Karpas-422 (cell line): ENCODE measurements around the gene THSD4. TPM values are rescaled to one million over a fixed set of nuclear protein-coding genes. Genes with fewer than 3 reads are reported as not detected.
"Not testable (repeated sequence)": the region's sequence is repeated elsewhere in the genome, so short reads cannot be mapped to it uniquely, and the experiment has no call there.

Source experiments
- DNase-seq: peaks from one replicate; pipeline ENCODE4 v3.0.0-alpha.2; 2015
- H2AFZ ChIP-seq: fragments of 200-600 bp; sonication (generic); 2 replicates; pipeline ENCODE4 v1.6.1; 2014; ENCODE audit warnings: antibody characterized with exemption, low read length, mixed read lengths
- H3K27ac ChIP-seq: fragments of 200-600 bp; sonication (generic); 2 replicates; pipeline ENCODE4 v1.5.1; 2014; ENCODE audit warnings: mild to moderate bottlenecking, low read length, moderate library complexity
- H3K27me3 ChIP-seq: fragments of 200-600 bp; sonication (generic); 2 replicates; pipeline ENCODE4 v1.6.1; 2014; ENCODE audit warnings: low read length, mixed read lengths
- H3K36me3 ChIP-seq: fragments of 200-600 bp; sonication (generic); 2 replicates; pipeline ENCODE4 v1.6.1; 2014; ENCODE audit warnings: low read length, mixed read lengths; ENCODE audit not compliant: insufficient read depth
- H3K4me1 ChIP-seq: fragments of 200-600 bp; sonication (generic); 2 replicates; pipeline ENCODE4 v1.6.1; 2014; ENCODE audit warnings: mild to moderate bottlenecking, low read length, mixed read lengths
- H3K4me2 ChIP-seq: fragments of 200-600 bp; sonication (generic); 2 replicates; pipeline ENCODE4 v1.6.1; 2014; ENCODE audit warnings: low read length, low read depth, mild to moderate bottlenecking; ENCODE audit not compliant: poor library complexity, severe bottlenecking
- H3K4me3 ChIP-seq: fragments of 200-600 bp; sonication (generic); 2 replicates; pipeline ENCODE4 v1.5.1; 2014; ENCODE audit warnings: mild to moderate bottlenecking, antibody characterized with exemption, low read length, mixed read lengths
- H3K79me2 ChIP-seq: fragments of 200-600 bp; sonication (generic); 2 replicates; pipeline ENCODE4 v1.6.1; 2014; ENCODE audit warnings: mild to moderate bottlenecking, low read length, mixed read lengths
- H3K9ac ChIP-seq: fragments of 200-600 bp; sonication (generic); 2 replicates; pipeline ENCODE4 v1.6.0; 2014; ENCODE audit warnings: low read length
- H3K9me2 ChIP-seq: fragments of 200-600 bp; sonication (generic), shearing (Covaris generic); replicated peaks from 2 replicates; pipeline ENCODE4 v1.6.0; 2014; ENCODE audit warnings: mild to moderate bottlenecking, low read length, moderate library complexity; ENCODE audit not compliant: insufficient read depth
- H3K9me3 ChIP-seq: fragments of 300-700, 200-600 bp; sonication (generic); 2 replicates; pipeline ENCODE4 v1.6.1; 2014; ENCODE audit warnings: low read length, mixed read lengths
- H4K20me1 ChIP-seq: fragments of 200-600 bp; sonication (generic); 2 replicates; pipeline ENCODE4 v1.6.1; 2014; ENCODE audit warnings: mild to moderate bottlenecking, antibody characterized with exemption, low read length, low read depth; ENCODE audit not compliant: insufficient read depth
- total RNA-seq: library from RNA; depleted of rRNA; stranded (reverse); fragments of >200 nt; shearing (Covaris generic); gene quantifications from 2 replicates; pipeline ENCODE4 v1.2.3, GENCODE V29; 2014; ENCODE audit warnings: low replicate concordance

Gene THSD4
- total RNA-seq, 1 experiment from 2014 or later: 0.11 TPM

GRCh38 chr15:71171195-71171594 is 55.9 kb downstream of the THSD4 start:
- H3K79me2 ChIP-seq: no peaks in the 10 kb centered on the region
- H3K36me3 ChIP-seq: no peaks in the 10 kb centered on the region
- no peaks in the 10 kb centered on the region for H4K20me1 ChIP-seq
- H3K4me1 ChIP-seq: no peaks in the 10 kb centered on the region
- DNase-seq: no peak
- no peak overlapping the region for H3K9ac ChIP-seq
- H3K27me3 ChIP-seq: no peaks in the 10 kb centered on the region
- H3K4me2 ChIP-seq: no peak overlapping the region
- no peak overlapping the region for H3K27ac ChIP-seq
- no peak overlapping the region for H3K4me3 ChIP-seq
- no peak overlapping the region for H2AFZ ChIP-seq
- H3K9me2 ChIP-seq: no peaks in the 10 kb centered on the region
- no peaks in the 10 kb centered on the region for H3K9me3 ChIP-seq

DNA sequence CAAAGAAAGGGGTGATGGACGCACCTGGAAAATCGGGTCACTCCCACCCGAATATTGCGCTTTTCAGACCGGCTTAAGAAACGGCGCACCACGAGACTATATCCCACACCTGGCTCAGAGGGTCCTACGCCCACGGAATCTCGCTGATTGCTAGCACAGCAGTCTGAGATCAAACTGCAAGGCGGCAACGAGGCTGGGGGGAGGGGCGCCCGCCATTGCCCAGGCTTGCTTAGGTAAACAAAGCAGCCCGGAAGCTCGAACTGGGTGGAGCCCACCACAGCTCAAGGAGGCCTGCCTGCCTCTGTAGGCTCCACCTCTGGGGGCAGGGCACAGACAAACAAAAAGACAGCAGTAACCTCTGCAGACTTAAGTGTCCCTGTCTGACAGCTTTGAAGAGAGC is 59.1 kb downstream of the THSD4 start:
- DNase-seq, H3K79me2 ChIP-seq, H2AFZ ChIP-seq, H3K36me3 ChIP-seq, H3K9me3 ChIP-seq, H3K9ac ChIP-seq, H4K20me1 ChIP-seq, H3K4me3 ChIP-seq, H3K9me2 ChIP-seq, H3K4me2 ChIP-seq, H3K27ac ChIP-seq, H3K27me3 ChIP-seq, H3K4me1 ChIP-seq: not testable (repeated sequence)

DNA sequence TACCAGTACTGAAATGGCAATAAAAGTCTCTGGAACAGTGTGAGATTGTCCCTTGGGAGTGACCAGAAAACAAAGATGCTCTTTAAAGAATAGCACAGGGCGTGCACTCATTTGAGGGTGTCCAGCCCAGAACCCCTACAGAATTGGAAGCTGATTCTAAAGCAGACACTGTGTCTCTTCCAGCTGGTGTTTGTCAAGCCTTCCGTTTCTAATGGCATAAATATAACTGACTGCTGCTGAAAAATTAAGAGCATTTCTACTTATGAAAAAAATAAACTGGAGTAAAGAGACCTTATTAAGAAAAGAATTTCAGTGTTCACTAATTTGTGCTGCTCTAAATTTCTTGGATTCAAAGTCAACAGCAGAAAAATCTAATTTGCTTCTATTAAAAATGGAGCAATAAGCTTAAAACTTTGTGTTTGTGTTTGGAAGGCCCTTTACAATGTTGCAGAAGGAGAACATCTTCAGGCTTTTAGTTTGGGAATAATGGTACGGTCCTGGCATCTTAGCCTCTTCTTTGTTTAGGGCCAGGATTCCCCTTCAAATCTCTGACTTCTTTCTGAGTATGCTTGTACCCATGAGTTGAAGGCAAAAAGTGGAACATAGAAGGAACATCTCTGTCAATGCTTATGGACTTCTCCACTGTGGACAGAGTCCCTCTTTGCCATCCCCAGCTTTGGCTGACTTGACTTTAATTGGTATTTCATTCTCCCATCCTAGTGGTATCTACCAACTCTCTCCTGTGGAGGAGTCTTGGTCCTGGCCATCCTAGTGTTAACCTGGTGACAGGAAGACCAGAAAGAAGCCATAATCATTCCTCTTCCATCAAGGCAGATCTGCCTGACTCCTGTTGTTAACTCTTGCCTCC is 65.9 kb downstream of the THSD4 start:
- H3K4me2 ChIP-seq: no peak overlapping the region

GRCh38 chr15:71182522-71182921 is 67.3 kb downstream of the THSD4 start:
- H3K4me1 ChIP-seq: no peaks in the 10 kb centered on the region
- no peaks in the 10 kb centered on the region for H3K36me3 ChIP-seq
- no peaks in the 10 kb centered on the region for H4K20me1 ChIP-seq
- H3K9me3 ChIP-seq: no peaks in the 10 kb centered on the region
- no peaks in the 10 kb centered on the region for H3K9me2 ChIP-seq
- DNase-seq: no peak
- no peak overlapping the region for H2AFZ ChIP-seq
- H3K4me3 ChIP-seq: no peak overlapping the region
- no peak overlapping the region for H3K4me2 ChIP-seq
- no peak overlapping the region for H3K27ac ChIP-seq
- no peak overlapping the region for H3K9ac ChIP-seq
- no peaks in the 10 kb centered on the region for H3K79me2 ChIP-seq
- no peaks in the 10 kb centered on the region for H3K27me3 ChIP-seq

More for the DNA sequence above, 65.9 kb downstream of the THSD4 start:
- H3K79me2 ChIP-seq: no peaks in the 10 kb centered on the region
- H3K36me3 ChIP-seq: no peaks in the 10 kb centered on the region
- H3K27me3 ChIP-seq: no peaks in the 10 kb centered on the region
- H3K9ac ChIP-seq: no peak overlapping the region
- no peaks in the 10 kb centered on the region for H3K9me3 ChIP-seq
- no peak overlapping the region for H3K4me3 ChIP-seq
- no peak overlapping the region for H3K27ac ChIP-seq
- H4K20me1 ChIP-seq: no peaks in the 10 kb centered on the region
- no peaks in the 10 kb centered on the region for H3K4me1 ChIP-seq
- H3K9me2 ChIP-seq: no peaks in the 10 kb centered on the region
- DNase-seq: no peak
- no peak overlapping the region for H2AFZ ChIP-seq

DNA sequence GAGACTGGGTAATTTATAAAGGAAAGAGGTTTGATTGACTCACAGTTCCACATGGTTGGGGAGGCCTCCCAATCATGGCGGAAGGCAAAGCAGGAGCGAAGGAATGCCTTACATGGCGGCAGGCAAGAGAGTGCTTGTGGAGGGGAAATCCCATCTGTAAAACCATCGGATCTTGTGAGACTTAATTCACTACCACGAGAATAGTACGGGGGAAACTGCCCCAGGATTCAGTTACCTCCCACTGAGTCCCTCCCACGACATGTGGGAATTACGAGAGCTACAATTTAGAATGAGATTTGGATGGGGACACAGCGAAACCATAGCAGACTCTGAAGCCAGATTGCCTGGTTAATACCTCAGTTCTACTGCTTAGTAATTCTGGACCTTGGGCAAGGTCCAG is 67.8 kb downstream of the THSD4 start:
- no peak overlapping the region for H2AFZ ChIP-seq
- H4K20me1 ChIP-seq: no peaks in the 10 kb centered on the region
- H3K4me3 ChIP-seq: no peak overlapping the region
- H3K9me3 ChIP-seq: no peaks in the 10 kb centered on the region
- H3K4me2 ChIP-seq: no peak overlapping the region
- H3K27ac ChIP-seq: no peak overlapping the region
- no peak overlapping the region for H3K9ac ChIP-seq
- H3K4me1 ChIP-seq: no peaks in the 10 kb centered on the region
- no peaks in the 10 kb centered on the region for H3K9me2 ChIP-seq
- no peaks in the 10 kb centered on the region for H3K79me2 ChIP-seq
- H3K27me3 ChIP-seq: no peaks in the 10 kb centered on the region
- no peaks in the 10 kb centered on the region for H3K36me3 ChIP-seq
- DNase-seq: no peak

- Histone ChIP-seq H3K4me1 (peaks cover 3% of the 10 kb centered on the region; the same call in 1 of the 2 replicates), H3K9me3 (no peaks in the 10 kb centered on the region), H3K36me3 (no peaks in the 10 kb centered on the region), H3K27me3 (no peaks in the 10 kb centered on the region), H3K9ac (no peak overlapping the region), H2AFZ (no peak overlapping the region), H3K4me2 (no peak overlapping the region), H3K4me3 (no peak overlapping the region), H4K20me1 (no peaks in the 10 kb centered on the region), H3K9me2 (no peaks in the 10 kb centered on the region), H3K79me2 (no peaks in the 10 kb centered on the region), H3K27ac (no peak overlapping the region)
- no peak for DNase-seq
Measured at GRCh38 chr15:71185706-71186105, 70.4 kb downstream of the THSD4 start.

DNA sequence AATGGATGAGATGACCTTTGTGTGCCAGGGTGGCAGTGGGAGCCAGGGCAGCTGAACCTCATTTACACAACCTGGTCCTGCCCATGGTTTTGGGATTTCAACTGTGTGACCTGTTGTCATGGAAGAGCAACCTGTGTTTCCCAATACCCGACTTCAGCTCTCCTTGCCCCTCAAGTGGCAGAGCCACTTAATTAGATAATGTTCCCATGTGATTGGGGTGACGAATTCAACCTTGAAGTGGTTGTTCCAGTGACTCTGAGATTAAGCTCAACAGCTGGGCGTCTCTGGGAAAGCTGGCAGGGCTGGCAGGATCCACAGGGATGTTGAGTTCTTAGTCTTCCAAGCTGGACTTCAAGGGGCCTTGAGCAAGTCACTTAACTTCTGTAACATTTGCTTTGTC is 71.0 kb downstream of the THSD4 start:
- H3K4me1 ChIP-seq: peaks cover 3% of the 10 kb centered on the region; the same call in 1 of the 2 replicates
- no peak overlapping the region for H2AFZ ChIP-seq
- H3K79me2 ChIP-seq: no peaks in the 10 kb centered on the region

DNA sequence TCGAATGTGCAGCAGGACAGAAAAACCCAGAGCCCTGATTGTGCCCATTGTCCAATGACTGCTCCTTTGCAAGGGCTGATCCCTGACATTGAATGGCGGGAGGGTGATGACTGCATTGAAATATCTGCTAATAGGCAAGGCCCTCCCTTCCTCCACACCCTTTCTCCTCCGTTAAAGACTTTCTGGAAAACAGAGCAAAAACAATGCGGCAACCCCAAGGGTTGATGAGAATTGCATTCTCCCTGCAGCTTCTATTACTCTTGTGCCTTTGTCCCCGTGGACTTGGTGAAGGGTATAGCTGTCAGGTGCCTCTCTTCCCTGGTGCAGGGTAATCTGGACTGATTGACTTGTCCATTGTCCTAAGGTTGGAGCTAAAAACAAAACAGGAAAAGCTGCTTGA is 71.8 kb downstream of the THSD4 start:
- H3K4me3 ChIP-seq: no peak overlapping the region
- no peak for DNase-seq
- H3K4me1 ChIP-seq: peaks cover 3% of the 10 kb centered on the region; the same call in 1 of the 2 replicates
- H4K20me1 ChIP-seq: no peaks in the 10 kb centered on the region
- H3K27ac ChIP-seq: no peak overlapping the region
- no peaks in the 10 kb centered on the region for H3K27me3 ChIP-seq
- no peaks in the 10 kb centered on the region for H3K9me3 ChIP-seq
- no peaks in the 10 kb centered on the region for H3K79me2 ChIP-seq
- H2AFZ ChIP-seq: no peak overlapping the region
- H3K9ac ChIP-seq: no peak overlapping the region
- no peaks in the 10 kb centered on the region for H3K9me2 ChIP-seq
- no peaks in the 10 kb centered on the region for H3K36me3 ChIP-seq
- no peak overlapping the region for H3K4me2 ChIP-seq

More for the DNA sequence above, 71.0 kb downstream of the THSD4 start:
- H4K20me1 ChIP-seq: no peaks in the 10 kb centered on the region
- no peaks in the 10 kb centered on the region for H3K9me2 ChIP-seq
- DNase-seq: no peak
- no peaks in the 10 kb centered on the region for H3K27me3 ChIP-seq
- no peaks in the 10 kb centered on the region for H3K36me3 ChIP-seq
- no peaks in the 10 kb centered on the region for H3K9me3 ChIP-seq
- no peak overlapping the region for H3K9ac ChIP-seq
- no peak overlapping the region for H3K4me2 ChIP-seq
- H3K4me3 ChIP-seq: no peak overlapping the region
- H3K27ac ChIP-seq: no peak overlapping the region
